Left ventricle myocardium superior (tissue), 1 donor: Measurements from ENCODE around the gene COL8A2. TPM values are rescaled to one million over a fixed set of nuclear protein-coding genes. Genes with fewer than 3 reads are reported as not detected.

ENCODE experiments used
- ATAC-seq: fragments of 200-7000 bp; cut with Tn5 transposase; one replicate; pipeline ENCODE4 v1.9.1; 2020; ENCODE audit warnings: mild to moderate bottlenecking, moderate library complexity
- DNase-seq: peaks from one replicate; pipeline ENCODE4 v3.0.0-alpha.2; 2020
- intact Hi-C: fragments of 100-400 bp; cut with micrococcal nuclease; formaldehyde crosslinking; loops from one replicate; pipeline ENCODE4 v1.11.0; 2022
- total RNA-seq: library from RNA; stranded (reverse); fragmentation: NEBNext Ultra II Directional; extraction: Animal tissue kit (Norgen Biotek cat#: 25700); gene quantifications from one replicate; pipeline ENCODE4 v1.2.1, GENCODE V29; 2021
- donor health status: DM: no; HTN: yes; CAD: no; lungs with severe emphysema.

The COL8A2 gene
- total RNA-seq, 1 donor from 2014 or later = 0.67 TPM

- DNase-seq (no peak), ATAC-seq (no peak)
- intact Hi-C loops = no loop called here
These were observed 39.1 kb downstream of the COL8A2 start for GRCh38 chr1:36085686-36086526.

GRCh38 chr1:36085126-36085525 lies 39.9 kb downstream of the COL8A2 start:
- ATAC-seq (no peak), DNase-seq (no peak)
- intact Hi-C loops = no loop called here

GRCh38 chr1:36084497-36085115 lies 40.4 kb downstream of the COL8A2 start:
- intact Hi-C loops = no loop called here
- DNase-seq (no peak), ATAC-seq (no peak)

GRCh38 chr1:36083635-36084496 lies 41.2 kb downstream of the COL8A2 start, which contains the start of gene TEKT2:
TSS of gene TEKT2 (plus strand) at chr1:36084094. CDS start at chr1:36084922, 828 bp downstream.
- peak; percentile 46 for DNase-seq
- intact Hi-C loops = no loop called here
- no peak for ATAC-seq

GRCh38 chr1:36083219-36083618 lies 41.8 kb downstream of the COL8A2 start:
- DNase-seq (no peak), ATAC-seq (no peak)
- intact Hi-C loops = no loop called here

GRCh38 chr1:36081926-36082485 lies 43.0 kb downstream of the COL8A2 start:
- no peak for DNase-seq
- intact Hi-C loops = no loop called here
- no peak for ATAC-seq

GRCh38 chr1:36080801-36081200 lies 44.2 kb downstream of the COL8A2 start:
- ATAC-seq (no peak), DNase-seq (no peak)
- intact Hi-C loops = no loop called here

GRCh38 chr1:36080236-36080635 lies 44.8 kb downstream of the COL8A2 start:
- intact Hi-C loops = no loop called here
- no peak for DNase-seq
- no peak for ATAC-seq

- intact Hi-C loops = no loop called here
- no peak for DNase-seq
- ATAC-seq = no peak
These were observed 47.9 kb downstream of the COL8A2 start for GRCh38 chr1:36076979-36077573.

GRCh38 chr1:36070349-36070748 lies 54.7 kb downstream of the COL8A2 start:
- ATAC-seq (no peak), DNase-seq (no peak)
- intact Hi-C loops = no loop called here

- ATAC-seq (no peak), DNase-seq (no peak)
- intact Hi-C loops = no loop called here
These were observed 56.2 kb downstream of the COL8A2 start for GRCh38 chr1:36068866-36069265.

GRCh38 chr1:36067871-36068270 lies 57.2 kb downstream of the COL8A2 start:
- DNase-seq = no peak
- ATAC-seq = no peak
- intact Hi-C loops = no loop called here

- intact Hi-C loops = no loop called here
- DNase-seq = no peak
- ATAC-seq = no peak
These were observed 62.7 kb downstream of the COL8A2 start for GRCh38 chr1:36062315-36062714.

GRCh38 chr1:36055706-36056105 lies 69.3 kb downstream of the COL8A2 start:
- ATAC-seq (no peak), DNase-seq (no peak)
- intact Hi-C loops = no loop called here

- intact Hi-C loops = no loop called here
- ATAC-seq = no peak
- DNase-seq = no peak
These were observed 71.0 kb downstream of the COL8A2 start for GRCh38 chr1:36053978-36054377.

- no peak for ATAC-seq
- DNase-seq = no peak
- intact Hi-C loops = no loop called here
These were observed 73.2 kb downstream of the COL8A2 start for GRCh38 chr1:36051821-36052220.
